Ramos (cell line): ENCODE data around the gene SRGAP3.

ENCODE experiments used
- in situ Hi-C: fragments of 300-500 bp; cut with MboI; formaldehyde crosslinking; loops from one replicate; pipeline ENCODE4 v1.14.3; 2022; ENCODE audit warnings: low sequenced_read_pairs; ENCODE audit not compliant: unreplicated experiment

Gene SRGAP3

GRCh38 chr3:9153904-9154619 is 95.4 kb downstream of the SRGAP3 start:
- in situ Hi-C loops, result no loop called here

- in situ Hi-C loops, result no loop called here
Measured at GRCh38 chr3:9151240-9151639, 98.2 kb downstream of the SRGAP3 start.

- in situ Hi-C loops, result no loop called here
Measured at GRCh38 chr3:9149566-9149965, 99.9 kb downstream of the SRGAP3 start.

- in situ Hi-C loops, result no loop called here
Measured at GRCh38 chr3:9147896-9148266, 101.6 kb downstream of the SRGAP3 start.

GRCh38 chr3:9147215-9147895 is 102.1 kb downstream of the SRGAP3 start:
- in situ Hi-C loops, result no loop called here

GRCh38 chr3:9146367-9147071 is 102.9 kb downstream of the SRGAP3 start:
- in situ Hi-C loops, result no loop called here

- in situ Hi-C loops, result no loop called here
Measured at GRCh38 chr3:9143184-9143583, 106.3 kb downstream of the SRGAP3 start.

- in situ Hi-C loops, result no loop called here
Measured at GRCh38 chr3:9142362-9142761, 107.1 kb downstream of the SRGAP3 start.

- in situ Hi-C loops, result no loop called here
Measured at GRCh38 chr3:9141928-9142289, 107.5 kb downstream of the SRGAP3 start.

GRCh38 chr3:9139366-9139765 is 110.1 kb downstream of the SRGAP3 start:
- in situ Hi-C loops, result no loop called here

GRCh38 chr3:9137676-9138075 is 111.8 kb downstream of the SRGAP3 start:
- in situ Hi-C loops, result no loop called here

GRCh38 chr3:9136746-9137465 is 112.5 kb downstream of the SRGAP3 start:
- in situ Hi-C loops, result no loop called here

- in situ Hi-C loops, result no loop called here
Measured at GRCh38 chr3:9135930-9136525, 113.4 kb downstream of the SRGAP3 start.

GRCh38 chr3:9135526-9135925 is 113.9 kb downstream of the SRGAP3 start:
- in situ Hi-C loops, result no loop called here

GRCh38 chr3:9133656-9134055 is 115.8 kb downstream of the SRGAP3 start:
- in situ Hi-C loops, result no loop called here

GRCh38 chr3:9130345-9131305 is 118.8 kb downstream of the SRGAP3 start:
- in situ Hi-C loops, result no loop called here

GRCh38 chr3:9129365-9129764 is 120.1 kb downstream of the SRGAP3 start:
- in situ Hi-C loops, result no loop called here

GRCh38 chr3:9125278-9125951 is 124.0 kb downstream of the SRGAP3 start:
- in situ Hi-C loops, result no loop called here

- in situ Hi-C loops, result no loop called here
Measured at GRCh38 chr3:9124730-9125129, 124.7 kb downstream of the SRGAP3 start.
